DOHH2 (cell line): ENCODE data around the gene ADCY10.

Experiments
- H3F3A ChIP-seq: fragments of 200-600 bp; sonication (generic), shearing (Covaris generic); 2 replicates; pipeline ENCODE4 v1.6.0; 2016; ENCODE audit warnings: antibody characterized with exemption, mild to moderate bottlenecking; ENCODE audit not compliant: control insufficient read depth, insufficient read depth
- H3K27ac ChIP-seq: fragments of 200-600 bp; sonication (generic); 2 replicates; pipeline ENCODE4 v1.5.1; 2014; ENCODE audit warnings: low read depth, mild to moderate bottlenecking, low read length, moderate library complexity
- H3K27me3 ChIP-seq: fragments of 200-600 bp; sonication (generic); 2 replicates; pipeline ENCODE4 v1.6.1; 2014; ENCODE audit warnings: mild to moderate bottlenecking, low read length, mixed read lengths; ENCODE audit not compliant: control insufficient read depth
- H3K36me3 ChIP-seq: fragments of 200-600 bp; sonication (generic); 2 replicates; pipeline ENCODE4 v1.6.1; 2014; ENCODE audit warnings: mild to moderate bottlenecking, low read length, moderate library complexity, mixed read lengths; ENCODE audit not compliant: control insufficient read depth
- H3K4me1 ChIP-seq: fragments of 200-600 bp; sonication (generic); 2 replicates; pipeline ENCODE4 v1.6.1; 2014; ENCODE audit warnings: mild to moderate bottlenecking, low read length, mixed read lengths; ENCODE audit not compliant: control insufficient read depth
- H3K4me2 ChIP-seq: fragments of 200-600 bp; sonication (generic); 2 replicates; pipeline ENCODE4 v1.6.0; 2014; ENCODE audit warnings: mild to moderate bottlenecking, low read length, moderate library complexity
- H3K4me3 ChIP-seq: fragments of 200-600 bp; sonication (generic); 2 replicates; pipeline ENCODE4 v1.5.1; 2014; ENCODE audit warnings: mild to moderate bottlenecking, low read length, mixed read lengths
- H3K79me2 ChIP-seq: fragments of 200-600 bp; sonication (generic); 2 replicates; pipeline ENCODE4 v1.6.1; 2014; ENCODE audit warnings: mild to moderate bottlenecking, low read length, mixed read lengths; ENCODE audit not compliant: control insufficient read depth
- H3K9me2 ChIP-seq: fragments of 200-600 bp; sonication (generic); replicated peaks from 2 replicates; pipeline ENCODE4 v1.6.1; 2014; ENCODE audit warnings: mild to moderate bottlenecking, low read length, mixed read lengths; ENCODE audit not compliant: control insufficient read depth
- H3K9me3 ChIP-seq: fragments of 200-600 bp; sonication (generic); 2 replicates; pipeline ENCODE4 v1.6.1; 2014; ENCODE audit warnings: antibody characterized with exemption, low read length, mixed read lengths; ENCODE audit not compliant: control insufficient read depth, insufficient read depth
- H4K20me1 ChIP-seq: fragments of 200-600 bp; sonication (generic); 2 replicates; pipeline ENCODE4 v1.6.0; 2014; ENCODE audit warnings: low read depth, mild to moderate bottlenecking, antibody characterized with exemption, low read length, moderate library complexity; ENCODE audit not compliant: control insufficient read depth, insufficient read depth
- EZH2phosphoT487 ChIP-seq: fragments of 200-600 bp; sonication (generic); IDR thresholded peaks from 2 replicates; pipeline ENCODE4 v1.6.1; 2017; ENCODE audit warnings: borderline replicate concordance, mild to moderate bottlenecking, antibody characterized with exemption, low read length, moderate library complexity, mixed read lengths
- TF ChIP-seq, protein P1 (sequence below): fragments of 200-600 bp; sonication (generic); IDR thresholded peaks from one replicate; pipeline ENCODE4 v1.5.1; 2014; ENCODE audit warnings: antibody characterized with exemption, mild to moderate bottlenecking, low read depth, low read length; ENCODE audit not compliant: poor library complexity, severe bottlenecking

ADCY10 gene

DNA sequence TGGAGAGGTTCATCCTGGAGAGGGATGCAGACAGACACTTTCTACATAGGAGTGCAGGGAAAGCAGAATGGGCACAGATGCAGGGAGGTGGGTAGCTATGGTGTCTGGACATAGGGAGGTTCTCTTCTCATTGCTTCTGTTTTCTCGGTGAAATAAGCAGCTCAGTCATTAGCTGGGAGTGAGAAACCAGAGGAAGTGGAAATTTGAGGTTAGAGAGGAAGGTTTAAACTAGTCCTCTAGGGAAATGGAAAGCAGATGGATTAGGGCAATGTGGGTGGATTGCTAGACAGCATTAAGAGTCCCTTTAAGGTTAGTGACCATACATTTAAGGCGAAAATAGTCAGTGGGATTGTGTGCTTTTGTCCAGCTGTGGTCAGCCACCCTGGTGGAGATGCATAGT is 152.5 kb downstream of the ADCY10 start:
- H3K79me2 ChIP-seq, result peaks cover 54% of the 10 kb centered on the region
- no peaks in the 10 kb centered on the region; the same call in 1 of the 2 replicates for H3K9me2 ChIP-seq
- no peak overlapping the region for H3K4me2 ChIP-seq
- H3K9me3 ChIP-seq, result no peaks in the 10 kb centered on the region
- no peak overlapping the region for H3K4me3 ChIP-seq
- no peaks in the 10 kb centered on the region for H4K20me1 ChIP-seq
- H3K36me3 ChIP-seq, result peaks cover 9% of the 10 kb centered on the region
- H3K27me3 ChIP-seq, result no peaks in the 10 kb centered on the region
- H3F3A ChIP-seq, result peaks cover 3% of the 10 kb centered on the region; the same call in 1 of the 2 replicates
- peaks cover 23% of the 10 kb centered on the region for H3K4me1 ChIP-seq
- TF ChIP-seq, protein P1, sequence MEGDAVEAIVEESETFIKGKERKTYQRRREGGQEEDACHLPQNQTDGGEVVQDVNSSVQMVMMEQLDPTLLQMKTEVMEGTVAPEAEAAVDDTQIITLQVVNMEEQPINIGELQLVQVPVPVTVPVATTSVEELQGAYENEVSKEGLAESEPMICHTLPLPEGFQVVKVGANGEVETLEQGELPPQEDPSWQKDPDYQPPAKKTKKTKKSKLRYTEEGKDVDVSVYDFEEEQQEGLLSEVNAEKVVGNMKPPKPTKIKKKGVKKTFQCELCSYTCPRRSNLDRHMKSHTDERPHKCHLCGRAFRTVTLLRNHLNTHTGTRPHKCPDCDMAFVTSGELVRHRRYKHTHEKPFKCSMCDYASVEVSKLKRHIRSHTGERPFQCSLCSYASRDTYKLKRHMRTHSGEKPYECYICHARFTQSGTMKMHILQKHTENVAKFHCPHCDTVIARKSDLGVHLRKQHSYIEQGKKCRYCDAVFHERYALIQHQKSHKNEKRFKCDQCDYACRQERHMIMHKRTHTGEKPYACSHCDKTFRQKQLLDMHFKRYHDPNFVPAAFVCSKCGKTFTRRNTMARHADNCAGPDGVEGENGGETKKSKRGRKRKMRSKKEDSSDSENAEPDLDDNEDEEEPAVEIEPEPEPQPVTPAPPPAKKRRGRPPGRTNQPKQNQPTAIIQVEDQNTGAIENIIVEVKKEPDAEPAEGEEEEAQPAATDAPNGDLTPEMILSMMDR, result no peak
- TF ChIP-seq EZH2phosphoT487, result no peak
- H3K27ac ChIP-seq, result no peak overlapping the region
